DOHH2 (cell line): ENCODE measurements around the gene SHC4.
A peak's percentile ranks its signal among the peaks of the same experiment; 100 is the strongest.

Source experiments
- H3F3A ChIP-seq: fragments of 200-600 bp; sonication (generic), shearing (Covaris generic); 2 replicates; pipeline ENCODE4 v1.6.0; 2016; ENCODE audit warnings: antibody characterized with exemption, mild to moderate bottlenecking; ENCODE audit not compliant: control insufficient read depth, insufficient read depth
- H3K27ac ChIP-seq: fragments of 200-600 bp; sonication (generic); 2 replicates; pipeline ENCODE4 v1.5.1; 2014; ENCODE audit warnings: low read depth, mild to moderate bottlenecking, low read length, moderate library complexity
- H3K27me3 ChIP-seq: fragments of 200-600 bp; sonication (generic); 2 replicates; pipeline ENCODE4 v1.6.1; 2014; ENCODE audit warnings: mild to moderate bottlenecking, low read length, mixed read lengths; ENCODE audit not compliant: control insufficient read depth
- H3K36me3 ChIP-seq: fragments of 200-600 bp; sonication (generic); 2 replicates; pipeline ENCODE4 v1.6.1; 2014; ENCODE audit warnings: mild to moderate bottlenecking, low read length, moderate library complexity, mixed read lengths; ENCODE audit not compliant: control insufficient read depth
- H3K4me1 ChIP-seq: fragments of 200-600 bp; sonication (generic); 2 replicates; pipeline ENCODE4 v1.6.1; 2014; ENCODE audit warnings: mild to moderate bottlenecking, low read length, mixed read lengths; ENCODE audit not compliant: control insufficient read depth
- H3K4me2 ChIP-seq: fragments of 200-600 bp; sonication (generic); 2 replicates; pipeline ENCODE4 v1.6.0; 2014; ENCODE audit warnings: mild to moderate bottlenecking, low read length, moderate library complexity
- H3K4me3 ChIP-seq: fragments of 200-600 bp; sonication (generic); 2 replicates; pipeline ENCODE4 v1.5.1; 2014; ENCODE audit warnings: mild to moderate bottlenecking, low read length, mixed read lengths
- H3K79me2 ChIP-seq: fragments of 200-600 bp; sonication (generic); 2 replicates; pipeline ENCODE4 v1.6.1; 2014; ENCODE audit warnings: mild to moderate bottlenecking, low read length, mixed read lengths; ENCODE audit not compliant: control insufficient read depth
- H3K9me2 ChIP-seq: fragments of 200-600 bp; sonication (generic); replicated peaks from 2 replicates; pipeline ENCODE4 v1.6.1; 2014; ENCODE audit warnings: mild to moderate bottlenecking, low read length, mixed read lengths; ENCODE audit not compliant: control insufficient read depth
- H3K9me3 ChIP-seq: fragments of 200-600 bp; sonication (generic); 2 replicates; pipeline ENCODE4 v1.6.1; 2014; ENCODE audit warnings: antibody characterized with exemption, low read length, mixed read lengths; ENCODE audit not compliant: control insufficient read depth, insufficient read depth
- H4K20me1 ChIP-seq: fragments of 200-600 bp; sonication (generic); 2 replicates; pipeline ENCODE4 v1.6.0; 2014; ENCODE audit warnings: low read depth, mild to moderate bottlenecking, antibody characterized with exemption, low read length, moderate library complexity; ENCODE audit not compliant: control insufficient read depth, insufficient read depth
- CTCF ChIP-seq: fragments of 200-600 bp; sonication (generic); IDR thresholded peaks from one replicate; pipeline ENCODE4 v1.5.1; 2014; ENCODE audit warnings: antibody characterized with exemption, mild to moderate bottlenecking, low read depth, low read length; ENCODE audit not compliant: poor library complexity, severe bottlenecking
- EZH2phosphoT487 ChIP-seq: fragments of 200-600 bp; sonication (generic); IDR thresholded peaks from 2 replicates; pipeline ENCODE4 v1.6.1; 2017; ENCODE audit warnings: borderline replicate concordance, mild to moderate bottlenecking, antibody characterized with exemption, low read length, moderate library complexity, mixed read lengths

The SHC4 gene

GRCh38 chr15:48880070-48880634, 83.6 kb downstream of the SHC4 start:
- H3K27ac ChIP-seq: no peak overlapping the region
- TF ChIP-seq CTCF: no peak
- no peak for TF ChIP-seq EZH2phosphoT487

GRCh38 chr15:48877630-48878595, 85.8 kb downstream of the SHC4 start, which contains the start of gene EID1:
EID1 (plus strand) TSS chr15:48878134; CDS start chr15:48878177, 43 bp downstream.
- peaks cover 4% of the 10 kb centered on the region; the same call in 1 of the 2 replicates for H3F3A ChIP-seq
- H4K20me1 ChIP-seq: no peaks in the 10 kb centered on the region
- no peaks in the 10 kb centered on the region for H3K9me3 ChIP-seq
- no peak for TF ChIP-seq EZH2phosphoT487
- TF ChIP-seq CTCF: no peak
- peaks cover 23% of the 10 kb centered on the region for H3K36me3 ChIP-seq
- H3K4me1 ChIP-seq: peaks cover 26% of the 10 kb centered on the region
- peak within 1 kb of the TSS; percentile 89 for H3K4me3 ChIP-seq
- H3K4me2 ChIP-seq: peak within 1 kb of the TSS; percentile 76
- no peaks in the 10 kb centered on the region for H3K9me2 ChIP-seq
- H3K79me2 ChIP-seq: peaks cover 28% of the 10 kb centered on the region
- H3K27ac ChIP-seq: peak within 1 kb of the TSS; percentile 65
- H3K27me3 ChIP-seq: no peaks in the 10 kb centered on the region

More at GRCh38 chr15:48880070-48880634, 83.6 kb downstream of the SHC4 start:
- H3K9me2 ChIP-seq: no peaks in the 10 kb centered on the region
- H3K9me3 ChIP-seq: no peaks in the 10 kb centered on the region
- H3K27me3 ChIP-seq: no peaks in the 10 kb centered on the region
- H3K4me1 ChIP-seq: peaks cover 26% of the 10 kb centered on the region
- peaks cover 23% of the 10 kb centered on the region for H3K36me3 ChIP-seq
- peaks cover 28% of the 10 kb centered on the region for H3K79me2 ChIP-seq
- H4K20me1 ChIP-seq: no peaks in the 10 kb centered on the region
- H3K4me2 ChIP-seq: peak overlapping the region; percentile 76
- peak overlapping the region; percentile 89 for H3K4me3 ChIP-seq
- H3F3A ChIP-seq: peaks cover 4% of the 10 kb centered on the region; the same call in 1 of the 2 replicates

- Histone ChIP-seq H3K9me3 (no peaks in the 10 kb centered on the region), H3K4me3 (no peak overlapping the region), H3K79me2 (peaks cover 28% of the 10 kb centered on the region), H3K4me1 (peaks cover 26% of the 10 kb centered on the region), H3K9me2 (no peaks in the 10 kb centered on the region), H3F3A (peaks cover 4% of the 10 kb centered on the region; the same call in 1 of the 2 replicates), H3K4me2 (no peak overlapping the region), H3K27me3 (peaks cover 4% of the 10 kb centered on the region; the same call in 1 of the 2 replicates), H3K27ac (no peak overlapping the region), H4K20me1 (no peaks in the 10 kb centered on the region), H3K36me3 (peaks cover 23% of the 10 kb centered on the region)
- no peak for TF ChIP-seq CTCF
These were observed 87.7 kb downstream of the SHC4 start for GRCh38 chr15:48876057-48876456.
